ENCODE results near the gene PLEKHA1.

- no peak for TF ChIP-seq POLR2AphosphoS5 (IDR thresholded peaks at IDR 0.05; ENCODE audit: low read depth, low read length)
- TF ChIP-seq POLR2A (IDR thresholded peaks at IDR 0.05; ENCODE audit: low read depth, low read length) = no peak
- TF ChIP-seq SPI1 (IDR thresholded peaks at IDR 0.05; ENCODE audit: low read depth, low read length) = no peak
- no peak for TF ChIP-seq TAF1 (IDR thresholded peaks at IDR 0.05; ENCODE audit: low read depth, low read length)
Measured at GRCh38 chr10:122407375-122408125, 33.0 kb downstream of the PLEKHA1 start.

All from GM12891 (cell line).